GM12864 (cell line): ENCODE data around the gene SLC12A7.

Source experiments
- DNase-seq: peaks from one replicate; pipeline ENCODE4 v3.0.0-alpha.2; 2011; ENCODE audit warnings: low read depth
- H3K4me3 ChIP-seq: 2 replicates; pipeline ENCODE4 v1.5.1; 2011; ENCODE audit warnings: mild to moderate bottlenecking, low read depth, low read length, control low read depth
- CTCF ChIP-seq: IDR thresholded peaks from 2 replicates; pipeline ENCODE4 v1.5.1; 2011; ENCODE audit warnings: low read depth, mild to moderate bottlenecking, moderate library complexity, low read length, control low read depth, inconsistent platforms; ENCODE audit errors: missing control alignments

SLC12A7 gene

GRCh38 chr5:1055896-1056610 is 55.8 kb downstream of the SLC12A7 start:
- DNase-seq: no peak
- no peak for TF ChIP-seq CTCF
- H3K4me3 ChIP-seq: no peak overlapping the region

- H3K4me3 ChIP-seq: no peak overlapping the region
- no peak for DNase-seq
- TF ChIP-seq CTCF: no peak
Observed at GRCh38 chr5:1054799-1055775, 56.8 kb downstream of the SLC12A7 start.

- TF ChIP-seq CTCF: no peak
- DNase-seq: no peak
- no peak overlapping the region for H3K4me3 ChIP-seq
Observed at GRCh38 chr5:1054018-1054798, 57.7 kb downstream of the SLC12A7 start.

GRCh38 chr5:1053391-1054017 is 58.4 kb downstream of the SLC12A7 start:
- DNase-seq: no peak
- no peak for TF ChIP-seq CTCF
- H3K4me3 ChIP-seq: no peak overlapping the region

- no peak for DNase-seq
- TF ChIP-seq CTCF: no peak
- no peak overlapping the region for H3K4me3 ChIP-seq
Observed at GRCh38 chr5:1052641-1053390, 59.0 kb downstream of the SLC12A7 start.

- H3K4me3 ChIP-seq: no peak overlapping the region
- no peak for DNase-seq
- TF ChIP-seq CTCF: no peak
Observed at GRCh38 chr5:1052076-1052475, 59.8 kb downstream of the SLC12A7 start.
